Smooth muscle cell (in vitro differentiated cells): Measurements from ENCODE around the gene NADK2. TPM values are rescaled to one million over a fixed set of nuclear protein-coding genes. Genes with fewer than 3 reads are reported as not detected.

ENCODE experiments used
- DNase-seq: peaks from one replicate; lab custom pipeline; 2025; ENCODE audit not compliant: unreplicated experiment; lab: John Stamatoyannopoulos, UW
- H2AFZ ChIP-seq: fragments of 200-600 bp; sonication (generic); 2 replicates; pipeline ENCODE4 v1.6.0; 2016; ENCODE audit warnings: antibody characterized with exemption, low read depth, mild to moderate bottlenecking
- H3F3A ChIP-seq: fragments of 200-600 bp; sonication (generic); 2 replicates; pipeline ENCODE4 v1.6.0; 2017; ENCODE audit warnings: antibody characterized with exemption, low read depth
- H3K27ac ChIP-seq: fragments of 200-600 bp; sonication (generic); 2 replicates; pipeline ENCODE4 v1.5.1; 2016; ENCODE audit warnings: low read depth, mild to moderate bottlenecking
- H3K27me3 ChIP-seq: fragments of 200-600 bp; sonication (generic); 2 replicates; pipeline ENCODE4 v1.6.1; 2016; ENCODE audit warnings: low read depth, mild to moderate bottlenecking
- H3K36me3 ChIP-seq: fragments of 200-600 bp; sonication (generic); 2 replicates; pipeline ENCODE4 v1.5.1; 2016; ENCODE audit warnings: low read depth
- H3K4me1 ChIP-seq: fragments of 200-600 bp; sonication (generic); 2 replicates; pipeline ENCODE4 v1.5.1; 2016; ENCODE audit warnings: low read depth
- H3K4me2 ChIP-seq: fragments of 200-600 bp; sonication (generic); 2 replicates; pipeline ENCODE4 v1.6.0; 2016; ENCODE audit warnings: mild to moderate bottlenecking
- H3K4me3 ChIP-seq: fragments of 200-600 bp; sonication (generic); 2 replicates; pipeline ENCODE4 v1.5.1; 2016; ENCODE audit warnings: mild to moderate bottlenecking
- H3K79me2 ChIP-seq: fragments of 200-600 bp; sonication (generic); 2 replicates; pipeline ENCODE4 v1.6.0; 2016; ENCODE audit warnings: low read depth, mild to moderate bottlenecking
- H3K9ac ChIP-seq: fragments of 200-600 bp; sonication (generic); 2 replicates; pipeline ENCODE4 v1.6.0; 2016; ENCODE audit warnings: low read depth
- H3K9me3 ChIP-seq: fragments of 200-600 bp; sonication (generic); replicated peaks from 2 replicates; pipeline ENCODE4 v1.5.1; 2016; ENCODE audit warnings: low read depth
- H4K20me1 ChIP-seq: fragments of 200-600 bp; sonication (generic); 2 replicates; pipeline ENCODE4 v1.6.0; 2016; ENCODE audit warnings: low read depth
- CTCF ChIP-seq: fragments of 200-600 bp; sonication (generic); IDR thresholded peaks from 2 replicates; pipeline ENCODE4 v1.5.1; 2017; ENCODE audit warnings: borderline replicate concordance, mild to moderate bottlenecking, antibody characterized with exemption; ENCODE audit not compliant: insufficient read depth, poor library complexity, severe bottlenecking
- WGBS: methylation state at CpG from one replicate; pipeline ENCODE4 v1.1.7; 2016; ENCODE audit warnings: low lambda C conversion rate; 5-methylcytosine and 5-hydroxymethylcytosine counted together
- polyA plus RNA-seq: library from polyadenylated mRNA; unstranded; fragments of >200 nt; fragmentation: Nextera tagmentation; extraction: Ambion mirVana; gene quantifications from 2 replicates; pipeline ENCODE4 v1.2.1, GENCODE V29; 2016
- total RNA-seq: library from RNA; depleted of rRNA; stranded (reverse); fragments of >200 nt; gene quantifications from 2 replicates; pipeline ENCODE4 v1.2.3, GENCODE V29; 2014

NADK2 gene
- total and polyA plus RNA-seq, 2 experiments from 2014 or later: 26.7 to 27.2 TPM

DNA sequence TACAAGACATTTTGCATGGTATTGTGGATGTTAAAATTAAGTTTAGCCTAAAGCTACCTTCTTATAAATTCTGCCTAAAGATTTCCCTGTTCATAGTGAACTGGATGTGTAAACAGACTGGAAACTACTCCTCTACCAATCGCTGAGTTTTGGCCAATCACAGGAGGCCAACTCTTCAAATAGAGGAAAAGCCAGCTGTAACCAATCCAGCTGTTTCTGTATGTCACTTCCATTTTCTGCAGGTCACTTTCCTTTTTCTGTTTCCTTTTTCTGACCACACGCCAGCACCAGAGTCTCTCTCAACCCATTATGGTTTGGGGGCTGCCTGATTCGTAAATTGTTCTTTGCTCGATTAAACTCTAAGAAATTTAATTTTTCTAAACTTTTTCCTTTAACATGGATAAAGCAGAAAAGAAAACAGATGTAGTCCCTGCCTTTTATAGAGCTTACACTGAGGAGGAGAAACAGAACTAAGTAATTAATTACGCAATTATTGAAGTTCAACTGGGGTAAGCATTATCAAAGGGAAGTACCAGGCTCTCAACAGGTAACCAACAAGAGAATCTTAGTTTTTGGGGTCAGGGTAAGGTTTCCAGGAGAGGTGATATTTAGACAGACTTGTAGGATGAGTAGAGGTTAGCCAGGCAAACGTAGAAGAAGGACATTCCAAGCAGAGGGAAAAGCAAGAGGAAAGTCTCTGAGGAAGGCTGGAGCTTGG lies 32.2 kb upstream of the NADK2 start:
- peaks cover 9% of the 10 kb centered on the region for H3F3A ChIP-seq
- H3K27ac ChIP-seq: no peak overlapping the region
- H3K4me3 ChIP-seq: no peak overlapping the region
- no peak for TF ChIP-seq CTCF
- H3K4me1 ChIP-seq: no peaks in the 10 kb centered on the region
- no peaks in the 10 kb centered on the region for H4K20me1 ChIP-seq
- H3K36me3 ChIP-seq: no peaks in the 10 kb centered on the region
- DNase-seq: no peak
- H2AFZ ChIP-seq: peak overlapping the region; percentile 33
- 89% methylated on average over 6 of the region's 6 CpGs for WGBS
- no peak overlapping the region for H3K9ac ChIP-seq
- no peaks in the 10 kb centered on the region for H3K79me2 ChIP-seq
- no peaks in the 10 kb centered on the region for H3K9me3 ChIP-seq
- H3K4me2 ChIP-seq: no peak overlapping the region
- H3K27me3 ChIP-seq: no peaks in the 10 kb centered on the region

GRCh38 chr5:36272136-36272690 lies 30.5 kb upstream of the NADK2 start:
- no peak for DNase-seq
- no peaks in the 10 kb centered on the region for H3K27me3 ChIP-seq
- H3K4me1 ChIP-seq: no peaks in the 10 kb centered on the region
- no peaks in the 10 kb centered on the region for H4K20me1 ChIP-seq
- H2AFZ ChIP-seq: no peak overlapping the region
- WGBS: 94% methylated on average over 2 of the region's 2 CpGs
- H3K36me3 ChIP-seq: no peaks in the 10 kb centered on the region
- H3K4me2 ChIP-seq: no peak overlapping the region
- no peaks in the 10 kb centered on the region for H3K9me3 ChIP-seq
- H3K79me2 ChIP-seq: no peaks in the 10 kb centered on the region
- H3K4me3 ChIP-seq: no peak overlapping the region
- no peak overlapping the region for H3K27ac ChIP-seq
- no peak for TF ChIP-seq CTCF
- H3K9ac ChIP-seq: no peak overlapping the region
- peaks cover 2% of the 10 kb centered on the region for H3F3A ChIP-seq

DNA sequence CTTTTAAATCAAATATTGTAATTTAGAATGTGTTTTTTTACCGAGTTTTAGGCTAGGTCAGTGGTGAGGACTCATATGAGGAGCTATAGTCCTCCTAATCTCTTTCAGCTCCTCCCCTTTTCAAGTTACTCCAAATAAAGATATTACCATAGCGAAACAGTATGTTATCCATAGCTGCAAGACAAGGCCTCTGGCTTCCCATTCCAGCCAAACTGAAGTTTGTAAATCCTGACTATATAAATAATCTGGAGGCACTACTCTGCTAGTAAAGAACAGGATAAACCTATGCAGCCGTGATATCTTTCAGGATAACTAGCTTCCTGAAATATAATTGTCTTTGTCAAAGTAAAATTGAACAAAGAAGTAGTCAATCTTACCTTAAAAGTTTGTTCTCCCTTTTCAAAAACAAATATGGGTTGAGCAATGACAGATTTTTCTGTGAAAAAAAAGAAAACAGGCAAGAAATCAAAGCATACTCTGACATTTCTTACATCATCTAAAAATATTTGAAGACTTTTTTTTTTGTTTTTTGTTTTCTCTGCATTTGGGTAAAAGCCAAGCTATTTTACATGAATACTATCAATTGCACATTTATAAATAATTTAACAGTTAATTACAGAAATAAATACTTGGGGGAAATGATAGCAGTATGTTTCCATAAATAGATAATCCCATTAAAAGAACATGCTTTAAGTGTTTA lies 29.3 kb upstream of the NADK2 start:
- TF ChIP-seq CTCF: no peak
- no peaks in the 10 kb centered on the region for H4K20me1 ChIP-seq
- H3K9me3 ChIP-seq: no peaks in the 10 kb centered on the region
- WGBS: 36% methylated on average over 3 of the region's 3 CpGs
- H3K27me3 ChIP-seq: no peaks in the 10 kb centered on the region
- H3K79me2 ChIP-seq: no peaks in the 10 kb centered on the region
- no peak for DNase-seq
- no peak overlapping the region for H3K27ac ChIP-seq
- H3K36me3 ChIP-seq: no peaks in the 10 kb centered on the region
- H2AFZ ChIP-seq: peak overlapping the region; percentile 63
- H3K4me3 ChIP-seq: no peak overlapping the region
- H3K4me2 ChIP-seq: peak overlapping the region; percentile 29
- H3F3A ChIP-seq: peaks cover 2% of the 10 kb centered on the region
- H3K9ac ChIP-seq: no peak overlapping the region
- H3K4me1 ChIP-seq: no peaks in the 10 kb centered on the region
